Astrocyte of the cerebellum (primary cell): ENCODE measurements around the gene PDIK1L.

Experiments
- DNase-seq: peaks from one replicate; pipeline ENCODE4 v3.0.0-alpha.2; 2011; ENCODE audit warnings: low read depth
- H3K4me3 ChIP-seq: 2 replicates; pipeline ENCODE4 v1.5.1; 2011; ENCODE audit warnings: mild to moderate bottlenecking, low read depth, low read length, moderate library complexity
- CTCF ChIP-seq: IDR thresholded peaks from 2 replicates; pipeline ENCODE4 v1.5.1; 2012; ENCODE audit warnings: low read length, low read depth, moderate library complexity, mild to moderate bottlenecking; ENCODE audit errors: missing control alignments
- in situ Hi-C: cut with HindIII; loops from 2 replicates; pipeline ENCODE4 v1.10.0; 2017; ENCODE audit warnings: low sequenced_read_pairs

Gene PDIK1L

DNA sequence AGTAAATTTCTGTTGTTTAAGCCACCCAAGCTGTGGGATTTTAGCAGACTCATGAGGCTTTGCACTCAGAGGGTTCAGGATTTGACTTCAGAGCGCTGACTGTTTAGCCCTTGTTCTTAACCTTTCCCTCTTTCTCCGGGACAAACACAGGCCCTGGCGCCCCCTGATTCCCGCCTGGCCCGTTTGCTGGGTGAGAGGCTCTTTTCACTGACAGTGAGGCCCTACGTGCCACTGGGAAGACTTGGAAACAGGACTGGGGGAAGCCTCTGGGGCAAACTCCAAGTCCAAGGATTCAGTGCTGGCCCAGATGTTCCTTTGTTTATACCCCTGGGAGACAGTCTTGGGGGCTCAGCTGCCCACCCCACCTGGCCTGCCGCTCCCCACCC lies 32.5 kb upstream of the PDIK1L start:
- TF ChIP-seq CTCF, result no peak
- in situ Hi-C loops, result no loop called here
- no peak overlapping the region for H3K4me3 ChIP-seq
- no peak for DNase-seq

DNA sequence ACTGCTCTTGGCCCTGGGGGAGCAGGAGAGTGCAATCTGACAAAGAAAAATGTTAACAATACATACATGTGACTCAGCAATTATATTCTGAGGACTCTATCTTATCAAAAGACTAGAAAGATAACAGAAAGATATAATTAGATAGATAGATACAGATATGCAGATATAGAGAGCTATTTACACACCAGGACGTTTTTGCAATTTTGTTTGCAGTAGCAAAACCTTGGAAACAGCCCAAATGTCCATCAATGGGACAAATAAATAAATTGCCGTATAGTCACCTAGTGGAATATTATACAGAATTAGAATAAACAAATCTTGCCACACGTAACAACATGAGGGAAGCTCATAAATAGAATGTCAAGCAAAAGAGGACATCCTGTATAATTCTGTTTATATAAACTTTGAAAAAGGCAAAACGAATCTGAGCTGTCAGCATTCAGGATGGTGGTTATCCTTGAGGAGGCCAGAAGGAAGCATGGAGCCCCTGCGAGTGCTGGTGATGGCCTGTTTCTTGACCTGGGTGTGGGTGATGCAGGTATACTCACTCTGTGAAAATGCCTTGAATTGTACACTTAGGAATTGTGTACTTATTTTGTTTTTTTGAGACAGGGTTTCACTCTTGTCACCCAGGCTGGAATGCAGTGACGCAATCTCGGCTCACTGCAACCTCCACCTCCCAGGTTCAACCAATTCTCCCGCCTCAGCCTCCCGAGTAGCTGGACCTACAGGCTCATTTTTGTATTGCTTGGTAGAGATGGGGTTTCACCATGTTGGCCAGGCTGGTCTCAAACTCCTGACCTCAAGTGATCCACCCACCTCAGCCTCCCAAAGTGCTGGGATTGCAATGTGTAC lies 31.4 kb upstream of the PDIK1L start:
- H3K4me3 ChIP-seq, result no peak overlapping the region
- in situ Hi-C loops, result no loop called here
- DNase-seq, result no peak
- TF ChIP-seq CTCF, result no peak

GRCh38 chr1:26081267-26082019 lies 30.2 kb upstream of the PDIK1L start:
- in situ Hi-C loops, result no loop called here
- DNase-seq, result no peak
- no peak for TF ChIP-seq CTCF
- no peak overlapping the region for H3K4me3 ChIP-seq

DNA sequence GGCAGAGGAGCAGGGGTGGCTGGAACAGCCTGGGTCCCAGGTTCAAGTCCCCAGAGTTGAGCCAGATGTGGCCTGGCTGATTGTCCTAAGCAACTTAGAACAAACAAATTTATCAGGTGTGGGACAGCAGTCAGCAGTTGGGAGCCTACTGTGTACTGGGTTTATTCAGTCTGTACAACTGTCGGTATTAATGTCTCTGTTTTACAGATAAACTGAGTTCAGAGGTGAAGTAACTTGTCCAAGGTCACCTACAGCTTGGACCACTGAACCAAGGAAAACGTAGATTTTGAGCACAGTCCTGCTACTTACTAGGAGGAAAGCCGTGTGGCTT lies 29.6 kb upstream of the PDIK1L start:
- DNase-seq, result no peak
- H3K4me3 ChIP-seq, result no peak overlapping the region
- no peak for TF ChIP-seq CTCF
- in situ Hi-C loops, result no loop called here

DNA sequence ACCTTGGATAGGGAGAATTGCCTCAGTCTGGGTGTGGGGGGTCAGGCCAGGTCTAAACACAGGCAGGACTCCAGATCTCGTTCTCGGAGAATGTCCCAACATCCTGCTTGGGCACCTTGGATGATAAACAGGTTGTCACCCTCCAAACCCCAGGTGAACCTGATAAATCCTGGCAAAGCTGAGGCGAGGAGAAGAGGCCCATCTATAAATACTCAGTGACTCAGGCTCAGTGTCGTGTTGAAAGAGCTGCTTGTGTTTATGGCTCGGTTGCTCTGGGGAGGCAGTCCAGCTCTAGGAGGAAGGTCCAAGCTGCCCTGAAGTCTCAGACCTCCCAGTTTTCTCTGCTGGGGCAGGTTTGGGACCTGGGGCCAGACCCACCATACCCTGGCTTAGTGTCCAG lies 28.4 kb upstream of the PDIK1L start:
- in situ Hi-C loops, result no loop called here
- DNase-seq, result no peak
- no peak overlapping the region for H3K4me3 ChIP-seq
- no peak for TF ChIP-seq CTCF

GRCh38 chr1:26084091-26084561 lies 27.5 kb upstream of the PDIK1L start:
- no peak for DNase-seq
- H3K4me3 ChIP-seq, result no peak overlapping the region
- no peak for TF ChIP-seq CTCF
- in situ Hi-C loops, result no loop called here
